Measurements from ENCODE around the gene PHGDH.
"Not testable (repeated sequence)": the region's sequence is repeated elsewhere in the genome, so short reads cannot be mapped to it uniquely, and the experiment has no call there.

Gene PHGDH

GRCh38 chr1:119783354-119784185, 71.8 kb downstream of the PHGDH start:
- peaks cover 38% of the 10 kb centered on the region for H3K27me3 ChIP-seq (ENCODE audit: control insufficient read depth, insufficient read depth, low read length)
- H3K36me3 ChIP-seq (ENCODE audit: insufficient read depth, low read length): no peaks in the 10 kb centered on the region
- no peak overlapping the region for H3K4me3 ChIP-seq (ENCODE audit: low read length)
- no peaks in the 10 kb centered on the region for H3K9me3 ChIP-seq (replicated peaks; ENCODE audit: low read length)
- H3K4me2 ChIP-seq (ENCODE audit: low read length): no peak overlapping the region
- H3K9ac ChIP-seq (ENCODE audit: low read depth, low read length): no peak overlapping the region
- peaks cover 3% of the 10 kb centered on the region for H3K4me1 ChIP-seq (ENCODE audit: control insufficient read depth, insufficient read depth, low read length)

GRCh38 chr1:119784191-119784781, 72.6 kb downstream of the PHGDH start:
- H3K4me1 ChIP-seq (ENCODE audit: control insufficient read depth, insufficient read depth, low read length): peaks cover 3% of the 10 kb centered on the region
- H3K9me3 ChIP-seq (replicated peaks; ENCODE audit: low read length): no peaks in the 10 kb centered on the region
- no peak overlapping the region for H3K9ac ChIP-seq (ENCODE audit: low read depth, low read length)
- H3K27me3 ChIP-seq (ENCODE audit: control insufficient read depth, insufficient read depth, low read length): peaks cover 38% of the 10 kb centered on the region
- H3K4me3 ChIP-seq (ENCODE audit: low read length): no peak overlapping the region
- no peaks in the 10 kb centered on the region for H3K36me3 ChIP-seq (ENCODE audit: insufficient read depth, low read length)
- H3K4me2 ChIP-seq (ENCODE audit: low read length): no peak overlapping the region

GRCh38 chr1:119786046-119786445, 74.3 kb downstream of the PHGDH start:
- H3K4me3 ChIP-seq (ENCODE audit: low read length); H3K9ac ChIP-seq (ENCODE audit: low read depth, low read length); H3K36me3 ChIP-seq (ENCODE audit: insufficient read depth, low read length); H3K9me3 ChIP-seq (replicated peaks; ENCODE audit: low read length); H3K4me1 ChIP-seq (ENCODE audit: control insufficient read depth, insufficient read depth, low read length); H3K4me2 ChIP-seq (ENCODE audit: low read length): not testable (repeated sequence)
- H3K27me3 ChIP-seq (ENCODE audit: control insufficient read depth, insufficient read depth, low read length): peaks cover 31% of the 10 kb centered on the region

- H3K4me1 ChIP-seq (ENCODE audit: control insufficient read depth, insufficient read depth, low read length); H3K36me3 ChIP-seq (ENCODE audit: insufficient read depth, low read length); H3K4me2 ChIP-seq (ENCODE audit: low read length); H3K4me3 ChIP-seq (ENCODE audit: low read length); H3K9ac ChIP-seq (ENCODE audit: low read depth, low read length); H3K9me3 ChIP-seq (replicated peaks; ENCODE audit: low read length): not testable (repeated sequence)
- peaks cover 30% of the 10 kb centered on the region for H3K27me3 ChIP-seq (ENCODE audit: control insufficient read depth, insufficient read depth, low read length)
Measured at GRCh38 chr1:119786473-119787050, 74.8 kb downstream of the PHGDH start.

- Histone ChIP-seq H3K4me1 (ENCODE audit: control insufficient read depth, insufficient read depth, low read length) (no peaks in the 10 kb centered on the region), H3K4me2 (ENCODE audit: low read length) (no peak overlapping the region), H3K9ac (ENCODE audit: low read depth, low read length) (no peak overlapping the region), H3K36me3 (ENCODE audit: insufficient read depth, low read length) (no peaks in the 10 kb centered on the region), H3K27me3 (ENCODE audit: control insufficient read depth, insufficient read depth, low read length) (peaks cover 27% of the 10 kb centered on the region), H3K9me3 (replicated peaks; ENCODE audit: low read length) (no peaks in the 10 kb centered on the region), H3K4me3 (ENCODE audit: low read length) (no peak overlapping the region)
Measured at GRCh38 chr1:119787776-119788175, 76.0 kb downstream of the PHGDH start.

- Histone ChIP-seq H3K4me1 (ENCODE audit: control insufficient read depth, insufficient read depth, low read length) (no peaks in the 10 kb centered on the region), H3K27me3 (ENCODE audit: control insufficient read depth, insufficient read depth, low read length) (peaks cover 12% of the 10 kb centered on the region), H3K36me3 (ENCODE audit: insufficient read depth, low read length) (no peaks in the 10 kb centered on the region), H3K4me3 (ENCODE audit: low read length) (no peak overlapping the region), H3K9me3 (replicated peaks; ENCODE audit: low read length) (no peaks in the 10 kb centered on the region), H3K4me2 (ENCODE audit: low read length) (no peak overlapping the region), H3K9ac (ENCODE audit: low read depth, low read length) (no peak overlapping the region)
Measured at GRCh38 chr1:119790451-119791198, 78.9 kb downstream of the PHGDH start.

GRCh38 chr1:119791377-119791776, 79.6 kb downstream of the PHGDH start:
- no peaks in the 10 kb centered on the region for H3K36me3 ChIP-seq (ENCODE audit: insufficient read depth, low read length)
- H3K4me3 ChIP-seq (ENCODE audit: low read length): no peak overlapping the region
- no peaks in the 10 kb centered on the region for H3K4me1 ChIP-seq (ENCODE audit: control insufficient read depth, insufficient read depth, low read length)
- no peak overlapping the region for H3K4me2 ChIP-seq (ENCODE audit: low read length)
- no peaks in the 10 kb centered on the region for H3K9me3 ChIP-seq (replicated peaks; ENCODE audit: low read length)
- H3K9ac ChIP-seq (ENCODE audit: low read depth, low read length): no peak overlapping the region
- H3K27me3 ChIP-seq (ENCODE audit: control insufficient read depth, insufficient read depth, low read length): peaks cover 12% of the 10 kb centered on the region
